Measurements from ENCODE around the gene LSS. TPM values are rescaled to one million over a fixed set of nuclear protein-coding genes. Genes with fewer than 3 reads are reported as not detected.

LSS gene
- polyA plus RNA-seq, 1 donor (not counting 4 experiments of a cell fraction or from before 2014, with no cell fraction given) = 105 TPM

DNA sequence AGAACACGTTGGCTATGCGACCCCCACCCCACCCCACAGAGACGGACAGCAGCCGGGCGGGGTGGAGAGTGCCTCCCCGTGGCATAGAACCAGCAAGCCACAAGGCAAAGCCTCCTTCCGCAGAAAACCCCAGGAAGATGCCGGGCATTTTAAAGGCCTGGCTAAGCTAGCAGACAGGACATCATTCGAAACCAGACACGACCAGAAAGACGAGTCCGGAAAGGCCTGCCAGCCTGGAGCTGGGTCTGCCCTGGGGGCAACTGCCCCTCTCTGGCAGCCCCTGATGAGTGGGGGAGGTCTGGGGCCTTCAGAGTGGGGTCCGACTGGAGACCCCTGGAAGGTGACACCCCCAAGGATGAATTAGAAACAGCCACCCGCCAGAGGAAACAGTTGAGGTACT lies 81.7 kb downstream of the LSS start:
- no peak for FAIRE-seq
- dilution Hi-C loops (cut with MboI; ENCODE audit: extremely low pct_ligation_motif_present, low sequenced_read_pairs) = no loop called here
- no peak overlapping the region for H3K4me3 ChIP-seq (ENCODE audit: control insufficient read depth in 2 of 3, extremely low read depth in 1 of 3, insufficient read depth in 2 of 3, low read depth in 1 of 3, low read length in 3 of 3)
- no peak overlapping the region for H3K9ac ChIP-seq (ENCODE audit: control insufficient read depth, extremely low read depth, insufficient read depth, low read length)
- H3K27ac ChIP-seq (ENCODE audit: control insufficient read depth, insufficient read depth, low read length) = no peak overlapping the region
- no peak for DNase-seq (ENCODE audit: low read depth, low spot score)
- H2AFZ ChIP-seq (ENCODE audit: control insufficient read depth, low read length) = no peak overlapping the region
- H3K9me1 ChIP-seq (ENCODE audit: control insufficient read depth, extremely low read depth, insufficient read depth, low read length) = no peaks in the 10 kb centered on the region
- H3K4me2 ChIP-seq (ENCODE audit: control insufficient read depth, extremely low read depth, insufficient read depth, low read depth, low read length) = no peak overlapping the region
- no peaks in the 10 kb centered on the region for H3K36me3 ChIP-seq (ENCODE audit: control insufficient read depth in 2 of 2, extremely low read depth in 1 of 2, insufficient read depth in 2 of 2, low read length in 2 of 2)
- H3K9me3 ChIP-seq (ENCODE audit: control insufficient read depth, low read depth, low read length) = no peaks in the 10 kb centered on the region
- TF ChIP-seq, protein P1, sequence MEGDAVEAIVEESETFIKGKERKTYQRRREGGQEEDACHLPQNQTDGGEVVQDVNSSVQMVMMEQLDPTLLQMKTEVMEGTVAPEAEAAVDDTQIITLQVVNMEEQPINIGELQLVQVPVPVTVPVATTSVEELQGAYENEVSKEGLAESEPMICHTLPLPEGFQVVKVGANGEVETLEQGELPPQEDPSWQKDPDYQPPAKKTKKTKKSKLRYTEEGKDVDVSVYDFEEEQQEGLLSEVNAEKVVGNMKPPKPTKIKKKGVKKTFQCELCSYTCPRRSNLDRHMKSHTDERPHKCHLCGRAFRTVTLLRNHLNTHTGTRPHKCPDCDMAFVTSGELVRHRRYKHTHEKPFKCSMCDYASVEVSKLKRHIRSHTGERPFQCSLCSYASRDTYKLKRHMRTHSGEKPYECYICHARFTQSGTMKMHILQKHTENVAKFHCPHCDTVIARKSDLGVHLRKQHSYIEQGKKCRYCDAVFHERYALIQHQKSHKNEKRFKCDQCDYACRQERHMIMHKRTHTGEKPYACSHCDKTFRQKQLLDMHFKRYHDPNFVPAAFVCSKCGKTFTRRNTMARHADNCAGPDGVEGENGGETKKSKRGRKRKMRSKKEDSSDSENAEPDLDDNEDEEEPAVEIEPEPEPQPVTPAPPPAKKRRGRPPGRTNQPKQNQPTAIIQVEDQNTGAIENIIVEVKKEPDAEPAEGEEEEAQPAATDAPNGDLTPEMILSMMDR (optimal IDR thresholded peaks at IDR 0.05 in 1 of 3, IDR thresholded peaks at IDR 0.05 in 1 of 3, conservative IDR thresholded peaks at IDR 0.05 in 1 of 3; ENCODE audit: extremely low read depth in 1 of 3, insufficient read depth in 2 of 3, low read length in 3 of 3) = no peak
- TF ChIP-seq EZH2 (IDR thresholded peaks at IDR 0.05; ENCODE audit: low read length) = no peak
- no peaks in the 10 kb centered on the region for H3K4me1 ChIP-seq (ENCODE audit: control insufficient read depth, extremely low read depth, insufficient read depth, low read length)
- H4K20me1 ChIP-seq (ENCODE audit: control insufficient read depth, extremely low read depth, insufficient read depth, low read length) = no peaks in the 10 kb centered on the region
- no peaks in the 10 kb centered on the region for H3K27me3 ChIP-seq (ENCODE audit: control insufficient read depth, extremely low read depth, insufficient read depth, low read length)
- no peaks in the 10 kb centered on the region for H3K79me2 ChIP-seq (ENCODE audit: control insufficient read depth, insufficient read depth, low read length)

DNA sequence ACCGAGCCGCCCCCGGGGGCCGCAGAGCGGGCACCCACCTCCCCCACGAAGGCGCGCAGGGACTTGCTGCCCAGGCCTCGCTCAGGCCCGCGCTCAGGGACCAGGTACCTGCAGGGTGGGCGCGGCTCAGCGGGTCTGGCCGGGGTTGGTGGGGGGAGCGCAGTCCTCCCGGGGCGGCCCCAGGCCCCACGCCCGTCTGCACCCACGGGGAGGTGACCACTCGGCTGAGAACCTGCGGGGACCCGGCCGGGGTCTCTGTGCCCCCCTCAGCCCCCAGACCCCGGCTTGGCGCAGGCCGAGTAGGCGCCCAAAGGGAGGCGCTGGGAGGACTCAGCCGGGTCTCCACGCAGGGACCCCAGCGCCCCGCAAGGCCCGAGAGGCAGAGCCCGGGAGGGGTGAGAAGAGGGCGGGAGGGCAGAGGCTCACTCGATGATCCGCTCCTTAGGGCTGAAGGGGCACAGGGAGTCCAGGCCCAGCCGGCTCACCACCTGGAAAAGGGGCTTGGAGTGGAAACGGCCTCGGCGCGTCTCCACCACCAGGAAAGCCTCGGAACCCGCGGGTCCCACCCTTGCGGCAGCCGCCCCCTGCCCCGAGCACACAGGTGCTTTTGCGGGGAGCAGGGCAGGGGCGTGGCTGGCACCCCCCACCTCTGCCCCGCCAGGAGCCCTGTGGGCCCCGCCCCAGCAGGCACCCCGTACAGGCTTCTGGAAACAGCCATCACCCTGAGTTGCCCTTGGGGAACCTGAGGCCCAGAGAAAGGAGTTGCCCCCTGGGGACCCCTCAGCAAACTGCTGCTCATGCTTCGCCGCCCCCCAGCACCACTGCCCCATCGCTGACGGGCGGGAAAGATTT lies 82.5 kb downstream of the LSS start:
- no peak for DNase-seq (ENCODE audit: low read depth, low spot score)
- FAIRE-seq = no peak

More for the DNA sequence above, 82.5 kb downstream of the LSS start:
- TF ChIP-seq, protein P1 (optimal IDR thresholded peaks at IDR 0.05 in 1 of 3, IDR thresholded peaks at IDR 0.05 in 1 of 3, conservative IDR thresholded peaks at IDR 0.05 in 1 of 3; ENCODE audit: extremely low read depth in 1 of 3, insufficient read depth in 2 of 3, low read length in 3 of 3) = no peak
- TF ChIP-seq EZH2 (IDR thresholded peaks at IDR 0.05; ENCODE audit: low read length) = no peak
- no peak overlapping the region for H3K27ac ChIP-seq (ENCODE audit: control insufficient read depth, insufficient read depth, low read length)
- no peak overlapping the region for H2AFZ ChIP-seq (ENCODE audit: control insufficient read depth, low read length)
- H3K27me3 ChIP-seq (ENCODE audit: control insufficient read depth, extremely low read depth, insufficient read depth, low read length) = no peaks in the 10 kb centered on the region
- no peaks in the 10 kb centered on the region for H3K79me2 ChIP-seq (ENCODE audit: control insufficient read depth, insufficient read depth, low read length)
- no peaks in the 10 kb centered on the region for H3K36me3 ChIP-seq (ENCODE audit: control insufficient read depth in 2 of 2, extremely low read depth in 1 of 2, insufficient read depth in 2 of 2, low read length in 2 of 2)
- no peak overlapping the region for H3K9ac ChIP-seq (ENCODE audit: control insufficient read depth, extremely low read depth, insufficient read depth, low read length)
- no peaks in the 10 kb centered on the region for H3K9me3 ChIP-seq (ENCODE audit: control insufficient read depth, low read depth, low read length)
- H3K9me1 ChIP-seq (ENCODE audit: control insufficient read depth, extremely low read depth, insufficient read depth, low read length) = no peaks in the 10 kb centered on the region
- H3K4me1 ChIP-seq (ENCODE audit: control insufficient read depth, extremely low read depth, insufficient read depth, low read length) = no peaks in the 10 kb centered on the region
- H3K4me3 ChIP-seq (ENCODE audit: control insufficient read depth in 2 of 3, extremely low read depth in 1 of 3, insufficient read depth in 2 of 3, low read depth in 1 of 3, low read length in 3 of 3) = no peak overlapping the region
- no peak overlapping the region for H3K4me2 ChIP-seq (ENCODE audit: control insufficient read depth, extremely low read depth, insufficient read depth, low read depth, low read length)
- dilution Hi-C loops (cut with MboI; ENCODE audit: extremely low pct_ligation_motif_present, low sequenced_read_pairs) = no loop called here
- no peaks in the 10 kb centered on the region for H4K20me1 ChIP-seq (ENCODE audit: control insufficient read depth, extremely low read depth, insufficient read depth, low read length)
